GM13976 (cell line): ENCODE measurements around the gene TTC39B.

Experiments
- DNase-seq: peaks from one replicate; pipeline ENCODE4 v3.0.0; 2012; ENCODE audit warnings: low spot score
- CTCF ChIP-seq: IDR thresholded peaks from 2 replicates; pipeline ENCODE4 v1.5.1; 2012; ENCODE audit warnings: borderline replicate concordance, mild to moderate bottlenecking; ENCODE audit not compliant: insufficient read depth; ENCODE audit errors: extremely low read depth, missing control alignments, control extremely low read depth
- in situ Hi-C: fragments of 300-500 bp; cut with MboI; formaldehyde crosslinking; loops from one replicate; pipeline ENCODE4 v1.12.0; 2022; ENCODE audit warnings: low sequenced_read_pairs, mixed read lengths, inconsistent platforms; ENCODE audit not compliant: unreplicated experiment

TTC39B gene

GRCh38 chr9:15136646-15137045 lies 170.4 kb downstream of the TTC39B start:
- no peak for TF ChIP-seq CTCF
- in situ Hi-C loops = loop anchor here (25.0 kb wide), 1 partner anchor 674 kb away; no protein-coding TSS in a partner anchor
- DNase-seq = no peak

- in situ Hi-C loops = loop anchor here (25.0 kb wide), 1 partner anchor 673 kb away; no protein-coding TSS in a partner anchor
- peak; percentile 67 for TF ChIP-seq CTCF
- peak; percentile 65 for DNase-seq
These were observed 171.7 kb downstream of the TTC39B start for GRCh38 chr9:15135164-15135792.

GRCh38 chr9:15133488-15133887 lies 173.5 kb downstream of the TTC39B start:
- no peak for DNase-seq
- in situ Hi-C loops = loop anchor here (25.0 kb wide), 1 partner anchor 671 kb away; no protein-coding TSS in a partner anchor
- TF ChIP-seq CTCF = no peak

GRCh38 chr9:15132091-15132490 lies 174.9 kb downstream of the TTC39B start:
- no peak for TF ChIP-seq CTCF
- no peak for DNase-seq
- in situ Hi-C loops = loop anchor here (25.0 kb wide), 1 partner anchor 670 kb away; no protein-coding TSS in a partner anchor

- in situ Hi-C loops = loop anchor here (25.0 kb wide), 1 partner anchor 669 kb away; no protein-coding TSS in a partner anchor
- no peak for DNase-seq
- no peak for TF ChIP-seq CTCF
These were observed 175.9 kb downstream of the TTC39B start for GRCh38 chr9:15131094-15131493.

- no peak for TF ChIP-seq CTCF
- in situ Hi-C loops = loop anchor here (25.0 kb wide), 1 partner anchor 666 kb away; no protein-coding TSS in a partner anchor
- no peak for DNase-seq
These were observed 179.2 kb downstream of the TTC39B start for GRCh38 chr9:15127831-15128230.

- TF ChIP-seq CTCF = no peak
- in situ Hi-C loops = no loop called here
- no peak for DNase-seq
These were observed 185.4 kb downstream of the TTC39B start for GRCh38 chr9:15121630-15122029.
